Skin epidermis (tissue), 12 donors: ENCODE measurements around the gene MYH16.
"Not testable (repeated sequence)": the region's sequence is repeated elsewhere in the genome, so short reads cannot be mapped to it uniquely, and the experiment has no call there.

ENCODE experiments used
- H3K27ac ChIP-seq, 21 experiments: fragments of 200-600 bp; sonication (generic) in 11 of 21; one replicate each; pipeline ENCODE4 v1.5.0; 2020; ENCODE audit warnings: mild to moderate bottlenecking in 3 of 21, inconsistent platforms in 2 of 21, moderate library complexity in 2 of 21
- H3K4me3 ChIP-seq, 7 experiments: fragments of 200-600 bp; sonication (generic) in 2 of 7; one replicate each; pipeline ENCODE4 v1.5.0; 2020; ENCODE audit warnings: inconsistent platforms in 2 of 7, mild to moderate bottlenecking in 2 of 7, moderate library complexity in 1 of 7

The MYH16 gene

DNA sequence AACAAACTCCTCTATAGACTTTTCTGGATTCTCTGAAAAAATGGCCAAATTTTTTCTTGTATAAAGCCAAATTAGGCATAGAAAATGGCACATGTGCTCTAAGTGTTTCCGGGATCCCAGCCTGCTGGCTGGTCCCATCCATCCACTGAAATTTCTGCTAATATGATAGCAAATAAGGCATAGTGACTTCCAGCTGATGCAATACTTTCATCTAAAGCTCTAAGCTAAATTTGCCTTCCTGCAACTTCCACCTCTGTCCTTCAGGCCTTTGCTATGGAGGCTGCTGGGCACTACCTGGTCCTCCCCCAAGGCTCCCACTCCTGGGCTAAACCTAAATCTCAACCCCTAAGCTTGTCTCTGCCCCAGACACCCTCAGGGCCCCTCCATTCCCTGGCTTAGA lies 20.5 kb downstream of the MYH16 start:
- Histone ChIP-seq H3K27ac (no peak overlapping the region), H3K4me3 (no peak overlapping the region)

DNA sequence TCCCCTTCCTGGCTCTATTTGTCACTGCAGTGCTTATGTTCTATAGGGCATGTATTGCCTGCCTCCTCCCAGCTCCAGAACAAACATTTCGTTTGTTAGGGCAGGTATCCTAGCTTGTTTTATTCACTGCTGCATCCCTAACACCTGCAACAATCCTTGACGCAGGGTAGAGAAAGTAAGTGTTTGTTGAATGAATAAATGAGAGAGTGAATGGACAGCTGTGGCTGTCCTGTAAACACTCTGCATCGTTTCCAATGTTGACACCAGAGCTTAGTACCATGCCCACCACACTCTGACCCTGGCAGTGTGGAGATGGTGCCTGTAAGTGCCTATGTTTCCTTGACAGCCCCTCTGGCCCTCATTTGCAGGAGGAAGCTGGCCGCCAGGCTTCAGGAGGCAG lies 21.0 kb downstream of the MYH16 start:
- H3K4me3 ChIP-seq: no peak overlapping the region
- H3K27ac ChIP-seq: no peak overlapping the region

DNA sequence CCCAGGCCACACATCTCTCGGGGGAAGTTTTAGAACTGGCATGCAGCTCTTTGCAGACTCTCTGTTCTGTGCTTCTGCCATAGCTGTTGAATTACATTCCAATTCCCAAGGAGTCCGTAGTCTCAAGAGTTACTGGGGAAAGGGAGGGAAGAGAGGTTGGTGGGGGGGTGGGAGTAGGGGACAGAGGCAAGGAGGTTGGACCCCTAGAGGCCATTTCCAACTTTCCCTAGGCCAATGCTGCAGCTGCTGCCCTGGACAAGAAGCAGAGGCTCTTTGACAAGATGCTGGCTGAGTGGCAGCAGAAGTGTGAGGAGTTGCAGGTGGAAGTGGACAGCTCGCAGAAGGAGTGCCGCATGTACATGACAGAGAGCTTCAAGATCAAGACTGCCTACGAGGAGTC lies 23.8 kb downstream of the MYH16 start:
- H3K4me3 ChIP-seq: no peak overlapping the region
- H3K27ac ChIP-seq: no peak overlapping the region

DNA sequence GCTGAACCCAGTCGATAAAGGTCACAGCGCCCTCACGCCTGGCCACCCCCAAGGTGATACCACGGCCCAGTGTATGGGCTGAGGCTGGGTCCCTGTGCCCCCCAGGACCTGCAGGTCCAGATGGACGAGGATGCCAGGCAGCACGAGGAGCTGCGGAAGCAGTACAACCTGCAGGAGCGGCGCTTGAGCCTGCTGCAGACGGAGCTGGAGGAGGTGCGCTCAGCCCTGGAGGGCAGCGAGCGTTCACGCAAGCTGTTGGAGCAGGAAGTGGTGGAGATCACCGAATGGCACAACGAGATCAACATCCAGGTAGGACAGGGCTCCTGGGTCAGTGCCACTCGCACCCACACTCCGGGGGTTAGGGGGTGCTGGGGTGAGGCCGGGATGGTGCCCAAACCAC lies 28.9 kb downstream of the MYH16 start:
- Histone ChIP-seq H3K4me3 (no peak overlapping the region), H3K27ac (no peak overlapping the region)

DNA sequence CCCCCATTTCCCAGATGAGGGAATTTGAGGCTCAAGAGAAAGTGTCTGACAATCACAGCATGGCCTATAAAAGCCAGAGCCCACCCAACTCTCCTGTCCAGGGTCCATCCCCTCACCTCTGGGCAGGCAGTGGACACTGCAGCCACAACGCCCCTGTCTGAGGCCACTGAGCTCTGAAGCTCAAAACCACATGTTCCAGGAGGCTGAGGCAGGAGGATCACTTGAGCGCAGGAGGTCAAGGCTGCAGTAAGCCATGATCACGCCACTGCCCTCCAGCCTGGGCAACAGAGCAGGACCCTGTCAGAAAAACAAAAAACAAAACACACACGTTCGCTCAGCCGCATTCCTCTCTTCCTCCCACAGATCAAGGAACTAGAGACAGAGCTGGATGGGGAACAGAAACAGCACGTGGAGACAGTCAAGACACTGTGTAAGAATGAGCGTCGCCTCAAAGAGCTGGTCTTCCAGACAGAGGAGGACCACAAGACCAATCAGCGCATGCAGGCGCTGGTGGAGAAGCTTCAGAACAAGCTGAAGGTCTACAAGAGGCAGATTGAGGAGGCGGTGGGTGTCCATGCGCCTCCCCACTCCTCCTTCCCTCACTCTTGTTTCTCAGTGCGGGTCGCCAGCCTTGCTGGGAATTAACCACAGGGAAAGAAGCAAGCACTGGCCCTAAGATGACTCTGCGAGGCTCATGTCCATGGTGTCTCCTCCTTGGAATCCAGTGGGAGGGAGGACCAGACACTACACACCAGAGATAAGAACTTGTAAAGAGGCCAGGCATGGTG lies 33.0 kb downstream of the MYH16 start:
- no peak overlapping the region for H3K27ac ChIP-seq
- no peak overlapping the region for H3K4me3 ChIP-seq

DNA sequence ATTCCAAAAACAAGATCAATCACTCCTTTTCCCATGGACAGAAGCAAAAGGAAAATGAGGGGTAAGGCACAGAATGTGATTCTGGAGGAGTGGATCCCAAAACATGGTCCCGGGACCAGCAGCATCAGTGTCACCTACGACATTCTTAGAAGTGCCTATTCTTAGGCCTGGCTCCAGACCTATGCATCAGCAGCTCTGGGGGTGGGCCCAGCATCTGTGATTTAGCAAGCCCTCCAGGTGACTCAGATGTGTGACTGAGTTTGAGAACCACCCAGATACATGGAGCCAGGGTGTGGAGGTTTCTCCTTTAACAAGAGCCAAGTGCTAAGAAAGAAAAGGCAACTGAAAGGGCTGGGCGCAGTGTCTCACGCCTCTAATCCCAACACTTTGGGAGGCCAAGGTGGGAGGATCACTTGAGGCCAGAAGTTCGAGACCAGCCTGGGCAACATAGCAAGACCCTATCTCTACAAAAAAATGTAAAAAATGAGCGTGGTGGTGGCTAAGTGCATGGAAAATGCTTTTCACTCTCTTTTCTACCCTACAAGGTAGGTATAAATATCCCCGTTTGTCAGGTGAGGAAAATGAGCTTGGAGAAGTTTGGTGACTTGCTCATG lies 35.9 kb downstream of the MYH16 start:
- H3K27ac ChIP-seq: no peak overlapping the region
- H3K4me3 ChIP-seq: no peak overlapping the region

DNA sequence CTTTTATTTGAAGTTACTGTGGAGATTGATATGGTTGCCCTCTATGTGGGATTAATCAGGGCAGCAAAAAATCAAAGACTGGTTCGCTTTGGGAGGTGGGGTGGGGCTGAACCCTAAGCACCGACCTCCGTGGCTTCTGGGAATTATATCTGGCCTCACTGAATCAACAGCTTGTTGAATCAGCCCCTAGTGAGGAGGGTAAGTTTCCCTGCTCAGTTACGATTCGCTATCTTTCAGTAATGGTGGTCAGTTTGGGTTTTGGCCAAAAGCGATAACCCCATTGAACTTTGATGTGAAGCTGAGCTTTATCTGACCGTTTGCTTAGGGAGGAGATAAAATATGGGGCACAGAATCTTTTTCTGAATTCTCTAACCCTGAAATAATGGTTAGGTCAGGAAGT lies 36.5 kb downstream of the MYH16 start:
- no peak overlapping the region for H3K4me3 ChIP-seq
- H3K27ac ChIP-seq: no peak overlapping the region

DNA sequence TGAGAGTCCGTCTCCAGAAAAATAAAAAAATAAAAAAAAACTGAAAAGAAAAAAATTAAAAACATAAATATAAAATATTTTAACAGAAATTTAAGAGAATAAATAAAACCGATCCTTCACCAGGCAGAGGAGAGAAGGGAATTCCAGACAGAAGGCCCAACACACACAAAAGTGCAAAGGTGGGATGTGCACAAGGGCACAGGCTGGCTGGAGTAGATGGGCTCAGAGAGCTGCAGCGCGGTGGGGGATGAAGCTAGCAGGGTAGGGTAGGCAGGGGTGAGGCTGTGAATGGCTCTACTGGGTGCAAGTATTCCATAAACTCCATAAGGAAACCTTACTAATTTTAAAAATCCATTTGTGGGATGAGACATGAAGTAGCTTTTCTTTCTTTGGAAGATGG lies 37.4 kb downstream of the MYH16 start:
- Histone ChIP-seq H3K27ac (no peak overlapping the region), H3K4me3 (no peak overlapping the region)

DNA sequence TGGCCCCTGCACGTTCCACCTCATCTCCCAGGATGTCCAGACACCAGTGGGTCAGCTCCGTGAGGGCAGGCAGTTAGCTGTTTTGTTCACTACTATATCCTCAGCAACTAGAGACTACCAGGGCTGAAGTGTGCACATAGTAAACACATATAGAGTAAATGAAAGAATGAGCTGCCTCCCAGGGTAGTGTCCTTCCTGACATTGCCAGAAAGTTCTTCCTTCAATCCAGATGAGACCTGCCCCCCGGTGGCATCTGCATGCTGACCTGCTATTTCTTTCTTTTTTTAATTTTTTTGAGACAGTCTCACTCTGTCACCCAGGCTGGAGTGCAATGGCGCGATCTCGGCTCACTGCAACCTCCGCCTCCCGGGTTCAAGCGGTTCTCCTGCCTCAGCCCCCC lies 39.1 kb downstream of the MYH16 start:
- H3K27ac ChIP-seq: no peak overlapping the region

DNA sequence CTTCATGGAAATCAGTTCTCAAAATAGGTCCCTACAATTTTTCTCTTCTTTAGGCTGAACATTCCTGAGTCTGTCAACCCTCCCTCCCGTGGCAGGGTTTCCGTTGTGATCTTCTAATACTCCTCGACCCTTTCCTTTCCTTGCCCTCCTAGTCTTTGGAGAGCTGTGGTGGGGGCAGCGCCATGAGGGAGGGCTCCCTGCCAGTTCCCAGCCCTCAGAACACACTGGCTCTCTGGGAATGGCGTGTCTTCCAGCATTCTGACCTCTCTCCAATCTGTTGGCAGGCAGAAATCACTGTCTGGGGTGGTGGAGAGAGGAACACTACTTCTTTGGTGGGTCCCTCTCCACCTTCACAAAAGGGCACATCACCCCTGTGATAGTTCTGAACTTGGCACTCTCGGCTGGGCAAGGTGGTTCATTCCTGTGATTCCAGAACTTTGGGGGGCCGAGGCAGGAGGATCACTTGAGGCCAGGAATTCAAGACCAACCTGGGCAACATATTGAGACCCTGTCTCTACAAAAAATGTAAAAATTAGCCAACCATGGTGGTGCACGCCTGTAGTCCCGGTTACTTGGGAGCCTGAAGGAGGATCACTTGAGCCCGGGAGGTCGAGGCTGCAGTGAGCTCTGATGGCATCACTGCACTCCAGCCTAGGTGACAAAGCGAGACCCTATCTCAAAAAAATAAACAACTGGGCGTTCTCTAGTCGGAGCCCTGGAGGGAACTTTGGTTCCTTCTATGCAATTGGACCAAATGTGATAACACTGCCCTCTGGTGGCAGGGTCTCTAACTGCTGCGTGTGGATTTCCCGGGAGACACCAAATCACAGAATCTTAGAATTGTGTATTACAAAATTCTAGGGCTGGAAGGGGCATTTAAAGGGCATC lies 39.9 kb downstream of the MYH16 start:
- H3K4me3 ChIP-seq: no peak overlapping the region

More for the DNA sequence above, 39.1 kb downstream of the MYH16 start:
- H3K4me3 ChIP-seq: no peak overlapping the region

DNA sequence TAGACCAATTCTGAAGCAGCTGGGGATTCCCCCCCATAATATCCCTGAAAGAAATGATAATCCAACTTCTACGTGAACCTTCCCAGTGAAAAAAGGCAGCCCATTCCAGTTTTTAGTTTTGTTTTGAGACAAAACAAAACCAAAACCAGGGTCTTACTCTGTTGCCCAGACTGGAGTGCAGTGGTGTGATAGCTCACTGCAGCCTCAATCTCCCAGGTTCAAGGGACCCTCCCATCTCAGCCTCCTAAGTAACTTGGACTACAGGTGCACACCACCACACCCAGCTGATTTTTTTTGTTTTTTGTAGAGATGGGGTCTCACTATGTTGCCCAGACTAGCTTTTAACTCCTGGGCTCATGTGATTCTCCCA lies 40.5 kb downstream of the MYH16 start:
- Histone ChIP-seq H3K27ac (peak overlapping the region in 1 of 21 experiments; percentile 31), H3K4me3 (no peak overlapping the region)

More for the DNA sequence above, 39.9 kb downstream of the MYH16 start:
- H3K27ac ChIP-seq: peak overlapping the region in 1 of 21 experiments; percentile 31

DNA sequence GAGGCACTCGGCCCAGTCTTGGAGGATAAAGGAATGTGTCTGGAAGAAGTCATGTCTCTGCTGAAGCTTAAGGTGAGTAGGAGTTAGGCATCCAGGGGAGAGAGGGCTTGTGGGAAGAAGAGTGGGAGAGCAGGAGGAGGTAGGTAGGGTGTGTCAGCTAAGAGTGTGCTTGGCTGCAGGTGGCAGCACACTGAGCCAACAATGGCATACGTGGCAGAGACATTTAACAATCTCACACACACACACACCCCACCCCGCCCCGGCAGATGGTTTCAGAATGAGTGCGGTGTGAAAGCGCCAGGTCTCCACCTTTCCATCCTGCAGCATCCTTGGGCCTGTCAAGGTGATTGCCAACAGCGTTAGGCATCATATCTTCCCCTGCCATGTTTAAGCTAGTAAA lies 41.9 kb downstream of the MYH16 start:
- Histone ChIP-seq H3K27ac (peak overlapping the region in 4 of 21 experiments; percentile 17 to 65 (median 32)), H3K4me3 (no peak overlapping the region)

DNA sequence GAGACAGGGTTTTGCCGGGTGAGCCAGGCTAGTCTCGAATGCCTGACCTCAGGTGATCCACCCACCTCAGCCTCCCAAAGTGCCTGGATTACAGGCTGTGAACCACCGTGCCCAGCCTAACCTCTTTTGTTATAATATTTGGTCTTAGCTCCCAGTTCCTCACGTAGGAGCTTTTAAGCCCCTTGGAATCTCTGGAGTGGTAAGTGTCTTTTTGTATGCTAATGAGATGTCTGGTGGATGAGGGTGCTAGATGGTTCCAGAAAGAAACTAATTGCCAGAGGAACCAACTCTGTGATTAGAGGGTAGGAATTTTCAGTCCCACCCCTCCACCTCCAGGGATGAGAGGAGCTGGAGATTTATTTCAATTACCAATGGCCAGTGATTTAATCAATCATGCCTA lies 47.7 kb downstream of the MYH16 start:
- H3K4me3 ChIP-seq: no peak overlapping the region
- H3K27ac ChIP-seq: no peak overlapping the region

DNA sequence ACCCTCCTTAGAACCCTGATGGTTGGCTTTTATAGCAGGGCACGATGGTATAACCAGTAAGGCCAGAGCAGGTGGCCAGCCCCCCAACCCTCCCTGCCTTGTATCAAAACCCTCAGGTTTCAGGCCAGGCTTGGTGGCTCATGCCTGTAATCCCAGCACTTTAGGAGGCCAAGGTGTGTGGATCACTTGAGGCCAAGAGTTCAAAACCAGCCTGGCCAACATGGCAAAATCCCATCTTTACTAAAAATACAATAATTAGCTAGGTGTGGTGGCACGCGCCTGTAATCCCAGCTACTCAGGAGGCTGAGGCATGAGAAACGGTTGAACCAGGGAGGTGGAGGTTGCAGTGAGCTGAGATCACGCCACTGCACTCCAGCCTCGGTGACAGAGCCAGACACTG lies 50.0 kb downstream of the MYH16 start:
- not testable (repeated sequence) for H3K27ac ChIP-seq, H3K4me3 ChIP-seq

DNA sequence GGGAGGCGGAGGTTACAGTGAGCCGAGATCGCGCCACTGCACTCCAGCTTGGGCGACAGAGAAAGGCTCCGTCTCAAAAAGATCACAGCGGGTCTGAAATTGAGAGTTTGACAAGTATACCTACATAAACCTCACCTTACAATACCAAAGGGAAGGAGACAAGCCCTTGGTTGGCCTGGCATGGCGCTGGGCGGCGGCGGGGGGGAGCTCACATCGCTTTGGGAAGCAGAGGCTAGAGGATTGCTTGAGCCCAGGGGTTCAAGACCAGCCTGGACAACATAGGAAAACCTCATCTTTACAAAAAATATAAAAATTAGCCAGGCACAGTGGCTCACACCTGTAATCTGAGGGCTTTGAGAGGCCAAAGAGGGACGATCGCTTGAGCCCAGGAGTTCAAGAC lies 51.9 kb downstream of the MYH16 start:
- Histone ChIP-seq H3K27ac (no peak overlapping the region), H3K4me3 (peak overlapping the region in 2 of 7 experiments; percentile 91 to 94)

DNA sequence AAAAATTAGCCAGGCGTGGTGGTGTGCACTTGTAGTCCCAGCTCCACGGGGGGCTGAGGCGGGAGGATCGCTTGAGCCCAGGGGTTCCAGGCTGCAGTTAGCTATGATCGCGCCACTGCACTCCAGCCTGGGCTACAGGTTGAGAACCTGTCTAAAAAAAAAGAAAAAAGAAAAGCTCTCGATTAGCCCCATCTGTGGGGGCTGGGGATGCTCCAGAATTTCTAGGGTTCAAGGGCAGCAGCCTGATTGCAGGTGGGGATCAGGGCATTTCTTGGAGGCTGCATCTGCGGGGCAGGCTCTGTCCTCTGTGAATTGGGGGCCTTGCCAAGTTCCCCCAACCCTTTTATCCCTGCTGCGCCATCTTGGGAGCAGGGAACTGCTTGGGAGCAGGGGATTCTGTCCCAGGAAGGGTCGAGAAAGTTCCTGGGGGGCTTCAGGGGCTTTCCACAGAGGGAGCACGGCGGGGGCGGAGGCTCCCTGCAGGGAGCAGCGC lies 52.4 kb downstream of the MYH16 start:
- peak overlapping the region in 20 of 21 experiments; percentile 87 to 99 (median 94) for H3K27ac ChIP-seq
- H3K4me3 ChIP-seq: peak overlapping the region; percentile 75 to 95 (median 91)

DNA sequence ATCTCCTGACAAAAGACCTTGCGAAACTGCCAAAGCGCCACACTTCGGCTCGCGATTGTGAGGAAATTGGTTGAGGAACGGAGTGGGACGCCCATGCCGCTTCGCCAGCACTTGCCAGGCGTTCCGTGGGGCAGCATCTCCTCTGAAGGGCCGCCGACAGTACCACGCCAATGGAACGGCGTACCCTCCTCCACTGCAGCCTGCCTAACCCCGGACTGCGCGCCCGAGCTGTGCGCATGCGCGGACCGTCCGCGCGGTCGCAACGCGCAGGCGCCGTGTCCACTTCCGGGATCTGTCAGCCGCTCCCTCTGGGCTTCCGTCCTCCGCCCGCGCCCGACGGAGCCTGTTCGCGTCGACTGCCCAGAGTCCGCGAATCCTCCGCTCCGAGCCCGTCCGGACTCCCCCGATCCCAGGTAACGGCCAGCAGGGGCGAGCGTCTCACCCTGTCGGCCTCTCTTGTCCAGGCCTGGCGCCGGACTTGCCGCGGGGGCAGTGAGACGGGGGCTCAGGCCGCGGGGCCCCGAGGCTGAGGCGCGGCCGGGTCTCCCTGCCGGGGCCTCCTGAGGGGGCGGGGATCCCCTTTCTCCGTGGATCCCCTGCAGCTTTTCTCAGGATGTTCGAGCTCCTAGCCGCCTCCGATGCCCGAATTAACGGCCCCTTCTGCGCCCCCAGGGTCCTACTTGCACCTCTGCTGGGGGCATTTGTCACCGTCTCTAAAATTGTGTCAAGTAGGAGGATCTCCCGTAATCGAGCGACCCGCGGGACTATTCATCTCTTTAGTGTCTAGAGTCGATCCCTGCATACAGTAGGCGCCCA lies 53.2 kb downstream of the MYH16 start, which contains the start of gene ARPC1A:
ARPC1A (plus strand) TSS at position 307 of the 816 bp plus-strand sequence. CDS start 7,456 bp downstream, outside the sequence.
- peak within 1 kb of the TSS; percentile 75 to 95 (median 91) for H3K4me3 ChIP-seq
- peak within 1 kb of the TSS; percentile 78 to 99 (median 94) for H3K27ac ChIP-seq

DNA sequence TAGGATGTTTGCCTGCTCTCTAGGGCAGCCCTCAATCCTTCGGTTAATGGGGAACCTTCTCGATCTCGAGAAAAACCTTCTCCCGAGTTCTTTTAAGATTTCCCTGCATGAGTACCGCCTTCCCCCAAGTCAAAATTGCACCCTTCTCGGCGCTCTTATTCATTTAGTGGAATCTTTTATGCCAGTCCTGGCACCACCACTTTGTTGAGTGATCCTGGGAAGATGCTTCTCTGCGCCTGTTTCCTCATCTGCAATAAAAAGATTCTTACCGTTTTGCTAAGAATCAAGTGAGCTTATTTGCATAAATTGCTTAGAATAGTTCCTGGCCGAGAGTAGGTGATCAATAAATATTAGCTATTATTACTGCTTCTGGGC lies 53.8 kb downstream of the MYH16 start:
- H3K27ac ChIP-seq: peak overlapping the region; percentile 78 to 99 (median 94)
- H3K4me3 ChIP-seq: peak overlapping the region; percentile 75 to 95 (median 91)

DNA sequence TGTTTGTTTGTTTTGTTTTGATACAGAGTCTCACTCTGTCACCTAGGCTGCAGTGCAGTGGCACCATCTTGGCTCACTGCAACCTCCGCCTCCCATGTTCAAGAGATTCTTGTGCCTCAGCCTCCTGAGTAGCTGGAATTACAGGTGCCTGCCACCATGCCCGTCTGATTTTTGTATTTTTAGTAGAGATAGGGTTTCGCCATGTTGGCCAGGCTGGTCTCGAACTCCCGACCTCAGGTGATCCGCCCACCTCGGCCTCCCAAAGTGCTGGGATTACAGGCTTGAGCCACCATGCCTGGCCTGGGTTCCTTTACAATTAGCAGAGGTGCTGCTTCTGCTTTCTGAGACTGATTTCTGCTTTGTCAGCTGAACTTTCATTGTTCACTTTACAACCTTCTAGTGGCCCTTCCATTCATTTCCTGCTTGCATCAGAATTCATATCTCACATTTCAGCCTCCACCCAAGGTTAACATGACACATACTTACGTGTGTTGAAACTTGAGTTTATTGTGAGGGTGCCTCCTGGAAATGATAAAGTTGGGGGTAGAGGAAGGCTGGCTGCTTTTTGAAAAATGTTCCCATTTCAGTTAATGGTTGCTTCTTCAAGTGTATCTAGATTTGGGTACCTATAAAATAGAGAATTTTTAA lies 57.8 kb downstream of the MYH16 start:
- H3K27ac ChIP-seq: peak overlapping the region in 5 of 21 experiments; percentile 22 to 69 (median 34)
- H3K4me3 ChIP-seq: not testable (repeated sequence)
